ENCODE results near the gene STX10.

DNA sequence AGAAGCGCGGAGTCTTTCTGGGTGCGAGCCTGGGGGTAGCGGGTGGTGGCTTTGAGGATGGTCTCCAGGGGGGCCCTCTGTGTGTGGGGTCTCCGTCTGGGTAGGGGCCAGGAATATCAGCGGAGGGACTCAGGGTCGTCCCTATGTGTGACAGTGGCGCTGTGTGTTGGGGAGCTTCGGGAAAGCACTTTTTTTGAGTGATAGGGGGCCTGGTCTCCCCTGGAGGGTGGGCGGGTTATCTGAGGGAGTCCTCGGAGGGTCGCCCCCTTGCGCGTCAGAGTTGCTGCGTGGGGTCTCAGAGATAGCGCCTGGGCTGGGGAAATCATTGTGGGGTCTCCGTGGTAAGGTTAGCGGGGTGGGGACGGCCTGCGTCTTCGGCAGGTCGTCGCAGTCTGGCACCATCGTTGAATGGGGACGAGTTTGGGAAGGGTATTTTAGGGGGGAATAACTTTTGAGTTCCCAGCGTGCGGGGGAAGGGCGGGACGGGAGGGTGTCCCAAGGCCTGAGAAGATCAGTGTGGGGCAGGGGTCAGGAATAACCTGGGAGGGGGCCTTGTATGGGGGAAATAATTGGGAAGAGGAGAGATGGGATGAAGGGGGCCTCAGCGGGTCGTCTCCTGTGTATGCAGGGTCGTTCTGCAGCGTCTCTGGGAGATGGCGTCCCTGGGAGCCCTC, 893 bp upstream of the STX10 start:
- TF ChIP-seq, protein P1, sequence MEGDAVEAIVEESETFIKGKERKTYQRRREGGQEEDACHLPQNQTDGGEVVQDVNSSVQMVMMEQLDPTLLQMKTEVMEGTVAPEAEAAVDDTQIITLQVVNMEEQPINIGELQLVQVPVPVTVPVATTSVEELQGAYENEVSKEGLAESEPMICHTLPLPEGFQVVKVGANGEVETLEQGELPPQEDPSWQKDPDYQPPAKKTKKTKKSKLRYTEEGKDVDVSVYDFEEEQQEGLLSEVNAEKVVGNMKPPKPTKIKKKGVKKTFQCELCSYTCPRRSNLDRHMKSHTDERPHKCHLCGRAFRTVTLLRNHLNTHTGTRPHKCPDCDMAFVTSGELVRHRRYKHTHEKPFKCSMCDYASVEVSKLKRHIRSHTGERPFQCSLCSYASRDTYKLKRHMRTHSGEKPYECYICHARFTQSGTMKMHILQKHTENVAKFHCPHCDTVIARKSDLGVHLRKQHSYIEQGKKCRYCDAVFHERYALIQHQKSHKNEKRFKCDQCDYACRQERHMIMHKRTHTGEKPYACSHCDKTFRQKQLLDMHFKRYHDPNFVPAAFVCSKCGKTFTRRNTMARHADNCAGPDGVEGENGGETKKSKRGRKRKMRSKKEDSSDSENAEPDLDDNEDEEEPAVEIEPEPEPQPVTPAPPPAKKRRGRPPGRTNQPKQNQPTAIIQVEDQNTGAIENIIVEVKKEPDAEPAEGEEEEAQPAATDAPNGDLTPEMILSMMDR (IDR thresholded peaks at IDR 0.05; ENCODE audit: low read depth, low read length, poor library complexity, severe bottlenecking), result no peak
- no peak for TF ChIP-seq EZH2phosphoT487 (IDR thresholded peaks at IDR 0.05; ENCODE audit: borderline replicate concordance, low read length)

Measured in DOHH2 (cell line).